ENCODE results near the gene ASIC4. TPM values are rescaled to one million over a fixed set of nuclear protein-coding genes. Genes with fewer than 3 reads are reported as not detected.

ASIC4 gene
- under 0.01 TPM in 1 of 2 replicates, not detected in the other for total RNA-seq

GRCh38 chr2:219514196-219514761 is at the start of gene ASIC4:
TSS of gene ASIC4 (plus strand) at chr2:219514482. CDS start at chr2:219514725, 243 bp downstream.

GRCh38 chr2:219498280-219499057 is 15.8 kb upstream of the ASIC4 start, which contains the start of gene GMPPA:
TSS of gene GMPPA (plus strand) at chr2:219498891. CDS start at chr2:219499976, 1,085 bp downstream.

GRCh38 chr2:219543596-219544358 is 29.5 kb downstream of the ASIC4 start, which contains the start of the genes CHPF and TMEM198:
TSS of gene CHPF (minus strand) at chr2:219543809. CDS start at chr2:219543538, 271 bp downstream.
TSS of gene TMEM198 (plus strand) at chr2:219544028. CDS start at chr2:219544728, 700 bp downstream.

GRCh38 chr2:219571311-219572236 is 57.3 kb downstream of the ASIC4 start, which contains the start of gene OBSL1:
TSS of gene OBSL1 (minus strand) at chr2:219571539. CDS start at chr2:219571232, 307 bp downstream.

DNA sequence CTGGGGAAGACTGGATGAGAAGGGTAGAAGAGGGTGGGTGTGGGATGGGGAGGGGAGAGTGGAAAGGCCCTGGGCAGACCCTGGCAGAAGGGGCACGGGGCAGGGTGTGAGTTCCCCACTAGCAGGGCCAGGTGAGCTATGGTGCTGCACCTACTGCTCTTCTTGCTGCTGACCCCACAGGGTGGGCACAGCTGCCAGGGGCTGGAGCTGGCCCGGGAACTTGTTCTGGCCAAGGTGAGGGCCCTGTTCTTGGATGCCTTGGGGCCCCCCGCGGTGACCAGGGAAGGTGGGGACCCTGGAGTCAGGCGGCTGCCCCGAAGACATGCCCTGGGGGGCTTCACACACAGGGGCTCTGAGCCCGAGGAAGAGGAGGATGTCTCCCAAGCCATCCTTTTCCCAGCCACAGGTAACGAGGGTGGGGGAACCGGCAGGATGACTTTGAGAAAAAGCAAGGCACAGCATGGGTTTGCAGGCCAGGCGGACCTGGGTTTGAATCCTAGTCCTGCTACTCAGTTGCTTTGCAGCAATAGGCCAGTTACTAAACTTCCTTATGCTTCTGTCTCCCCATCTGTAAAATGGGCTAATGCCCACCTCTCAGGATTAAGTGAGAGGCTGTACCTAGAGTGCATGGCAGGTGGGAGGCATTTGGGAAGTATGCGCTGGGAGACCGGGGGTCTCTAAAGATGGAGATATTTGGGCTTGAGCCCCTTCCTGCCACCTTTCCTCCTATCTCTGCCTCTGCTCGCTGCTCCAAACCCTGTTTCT is 58.1 kb downstream of the ASIC4 start, which contains the start of gene INHA:
Gene INHA, plus strand, starts transcription at position 74 of the 765 bp plus-strand sequence. Its CDS starts 65 bp downstream, at position 139.

Small RNA genes lying within 50 kb of the gene (small RNA-seq; reads per million reads assigned to genes)
- gene MIR3132 (ENCODE audit: low replicate concordance), result not detected

Other genes starting within 250 kb of the ASIC4 start
- 27.8 and 39.0 TPM in 2 replicates for gene DNAJB2, start 235.1 kb upstream of the ASIC4 start, total RNA-seq
- 0.88 and 7.9 TPM in 2 replicates for gene PTPRN, start 205.1 kb upstream of the ASIC4 start, total RNA-seq
- not detected in 2 replicates for gene RESP18, start 181.7 kb upstream of the ASIC4 start, total RNA-seq
- 64.0 and 76.8 TPM in 2 replicates for gene DNPEP, start 126.6 kb upstream of the ASIC4 start, total RNA-seq
- gene DES, start 96.1 kb upstream of the ASIC4 start, total RNA-seq, result 0.29 and 7.2 TPM in 2 replicates
- gene SPEG, start 79.6 kb upstream of the ASIC4 start, total RNA-seq, result 9.9 and 21.7 TPM in 2 replicates
- gene GMPPA, start 15.6 kb upstream of the ASIC4 start, total RNA-seq, result 70.0 and 100 TPM in 2 replicates
- 193 and 332 TPM in 2 replicates for gene CHPF, start 29.3 kb downstream of the ASIC4 start, total RNA-seq
- 1.1 and 6.8 TPM in 2 replicates for gene TMEM198, start 29.5 kb downstream of the ASIC4 start, total RNA-seq
- gene OBSL1, start 57.1 kb downstream of the ASIC4 start, total RNA-seq, result 45.7 and 55.1 TPM in 2 replicates
- 0.22 TPM in 1 of 2 replicates, not detected in the other for gene INHA, start 57.8 kb downstream of the ASIC4 start, total RNA-seq
- gene STK11IP, start 83.4 kb downstream of the ASIC4 start, total RNA-seq, result 17.5 and 21.0 TPM in 2 replicates
- gene SLC4A3, start 113.1 kb downstream of the ASIC4 start, total RNA-seq, result 2.6 and 4.4 TPM in 2 replicates